Glomerular endothelial cell (primary cell): ENCODE measurements around the gene KCNH1. TPM values are rescaled to one million over a fixed set of nuclear protein-coding genes. Genes with fewer than 3 reads are reported as not detected.

ENCODE experiments used
- DNase-seq: peaks from one replicate; pipeline ENCODE4 v3.0.0-alpha.2; 2011; ENCODE audit warnings: low read depth, low spot score; ENCODE audit errors: extremely low read depth
- total RNA-seq: library from RNA; depleted of rRNA; stranded (reverse); fragments of >200 nt; gene quantifications from 2 replicates; pipeline ENCODE4 v1.2.3, GENCODE V29; 2015

KCNH1 gene
- total RNA-seq, 1 donor from 2014 or later: 0.06 TPM

DNA sequence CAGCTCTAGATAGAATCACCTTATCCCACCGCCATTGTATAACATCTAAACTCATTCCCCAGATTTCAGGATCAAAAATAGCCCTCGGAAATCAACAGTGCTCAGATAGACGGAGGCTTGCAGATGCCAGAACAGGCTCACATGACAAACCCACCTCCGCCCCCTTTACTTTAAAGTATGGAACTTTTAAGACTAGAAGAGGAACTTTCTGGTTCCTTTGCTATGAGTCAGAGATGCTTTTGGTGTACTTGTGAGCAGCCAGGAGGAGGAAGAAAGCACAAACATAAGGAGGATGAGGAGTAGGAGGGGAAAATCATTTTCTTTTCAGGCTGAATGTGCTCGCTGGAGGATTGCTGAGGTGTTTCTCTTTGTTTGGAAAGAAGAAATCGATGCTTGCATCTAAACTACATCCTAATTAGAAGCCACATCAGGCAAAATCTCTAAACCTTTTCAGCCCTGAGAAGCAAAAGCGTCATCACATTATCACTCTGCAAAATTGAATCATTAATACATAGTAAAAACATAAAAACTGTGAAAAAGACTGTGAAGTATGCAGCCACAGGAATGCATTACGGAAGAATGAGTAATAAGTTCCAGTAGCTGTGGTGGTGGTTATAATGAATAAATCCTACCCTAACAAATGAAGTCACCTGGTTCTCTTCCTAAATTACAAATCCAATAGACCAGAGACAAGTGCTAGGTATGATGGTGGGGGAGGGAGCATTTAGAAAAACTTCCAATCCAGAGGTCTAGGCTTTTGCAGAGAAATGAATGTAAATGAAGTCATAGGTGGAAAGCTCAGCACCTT is 251.3 kb downstream of the KCNH1 start:
- no peak for DNase-seq

DNA sequence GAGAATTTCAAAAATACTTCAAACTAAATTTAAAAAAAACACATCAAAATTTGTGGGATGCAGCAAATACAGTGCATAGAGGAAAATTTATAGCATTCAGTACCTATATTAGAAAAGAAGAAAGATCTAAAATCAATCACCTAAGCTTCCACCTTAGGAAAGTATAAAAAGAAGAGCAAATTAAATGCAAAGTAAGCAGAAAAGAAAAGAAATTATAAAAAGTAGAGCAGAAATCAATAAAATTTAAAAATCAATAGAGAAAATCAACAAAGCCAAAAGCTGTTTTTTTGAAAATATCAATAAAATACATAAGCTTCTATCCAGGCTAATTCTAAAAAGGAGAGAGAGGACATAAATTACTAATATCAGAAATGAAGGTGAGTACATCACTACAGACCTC is 255.4 kb downstream of the KCNH1 start:
- no peak for DNase-seq

DNA sequence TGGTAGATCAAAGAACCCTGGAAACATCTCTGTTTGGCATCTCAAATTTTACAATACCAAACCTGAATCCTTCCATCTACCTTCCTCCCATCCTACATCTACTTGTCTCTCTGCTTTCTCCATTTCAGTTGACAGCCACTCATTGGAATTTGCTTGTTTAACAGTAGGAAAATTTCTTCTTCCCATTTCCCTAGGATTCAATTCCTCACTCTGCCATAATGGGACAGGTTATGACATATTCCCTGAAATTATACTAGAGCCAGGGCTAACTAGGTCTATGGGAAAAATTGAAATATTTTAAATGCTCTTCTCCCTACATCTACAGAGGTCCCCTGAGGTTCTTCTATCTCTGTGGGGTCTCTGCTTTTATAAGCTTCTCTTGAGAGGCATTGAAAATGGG is 257.7 kb downstream of the KCNH1 start:
- DNase-seq: no peak

DNA sequence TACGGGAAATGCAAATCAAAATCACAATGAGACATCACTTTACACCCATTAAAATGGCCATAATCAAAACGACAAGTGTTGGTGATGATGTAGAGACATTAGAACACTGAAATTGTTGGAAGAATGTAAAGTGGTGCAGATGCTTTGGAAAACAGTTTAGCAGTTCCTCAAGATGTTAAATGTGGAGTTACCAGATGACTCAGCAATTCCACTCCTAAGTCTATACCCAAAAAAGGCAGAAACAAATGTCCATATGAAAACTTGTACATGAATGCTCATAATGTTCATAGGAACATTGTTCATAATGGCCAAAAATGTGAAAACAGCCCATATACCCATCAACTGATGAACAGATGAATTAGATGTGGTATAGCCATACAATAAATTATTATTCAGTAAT is 267.4 kb downstream of the KCNH1 start:
- DNase-seq: no peak

- no peak for DNase-seq
Observed at GRCh38 chr1:210857705-210858104, 276.2 kb downstream of the KCNH1 start.

DNA sequence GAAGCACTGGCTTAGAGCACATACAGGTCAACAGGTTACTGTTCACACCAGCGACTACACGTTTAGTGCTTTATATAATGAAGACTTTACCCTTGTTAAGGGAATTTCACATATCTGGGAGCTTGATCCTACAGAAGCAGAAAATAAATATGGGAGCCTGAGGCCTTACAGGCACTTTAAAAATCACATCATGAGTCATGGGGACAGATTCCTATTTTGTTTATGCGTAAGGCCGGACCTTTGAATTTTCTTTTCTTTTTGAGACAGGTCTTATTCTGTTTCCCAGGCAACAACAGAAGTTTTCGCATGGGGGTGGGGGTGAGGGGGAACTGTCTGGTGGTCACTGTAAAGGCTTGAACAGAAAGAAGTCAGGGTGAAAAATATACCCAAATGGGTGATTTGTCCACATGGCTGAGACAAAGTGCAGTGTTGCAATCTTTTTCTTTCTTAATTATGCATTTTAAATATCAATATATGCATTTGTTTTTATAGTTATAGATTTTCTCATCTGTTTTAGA is 276.7 kb downstream of the KCNH1 start:
- DNase-seq: no peak

- no peak for DNase-seq
Observed at GRCh38 chr1:210855440-210855839, 278.5 kb downstream of the KCNH1 start.

DNA sequence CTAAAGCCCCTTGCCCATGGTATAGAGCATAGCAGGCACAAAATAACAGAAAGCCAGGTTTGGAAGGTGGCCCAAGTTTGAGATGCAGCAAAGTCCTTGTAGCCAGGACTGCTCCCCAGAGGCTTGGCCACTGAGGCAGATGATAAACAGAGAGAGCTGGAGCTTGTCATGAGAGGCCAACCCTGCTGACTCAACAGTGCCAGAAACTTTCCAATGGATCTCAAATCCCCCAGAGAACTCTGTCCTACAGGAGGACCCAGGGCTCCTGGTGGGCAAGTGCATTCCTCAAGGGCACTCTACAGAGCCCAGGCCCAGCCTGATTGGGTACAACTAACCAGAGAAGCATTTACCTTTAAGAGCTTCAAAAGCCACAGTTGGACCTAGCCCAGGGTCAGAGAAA is 280.7 kb downstream of the KCNH1 start:
- DNase-seq: no peak

DNA sequence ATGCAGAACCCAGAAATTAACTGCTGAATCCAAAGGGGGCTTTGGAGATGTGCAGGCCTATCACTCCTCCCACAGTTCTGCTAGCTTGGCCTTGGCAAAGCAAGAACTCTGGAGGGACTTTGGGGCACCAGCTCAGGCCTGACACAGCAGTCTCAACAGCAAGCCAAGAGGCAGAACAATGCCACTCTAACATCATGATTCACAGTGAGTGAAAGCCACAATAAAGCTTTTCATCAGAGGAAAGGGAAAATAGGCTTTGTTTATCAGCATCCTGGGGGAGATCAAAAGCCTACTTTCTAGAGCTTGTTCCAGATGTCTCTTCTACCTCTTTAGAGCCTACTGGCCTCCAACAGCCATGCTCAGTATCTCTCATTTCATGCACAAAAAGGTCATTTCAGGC is 283.4 kb downstream of the KCNH1 start:
- no peak for DNase-seq

GRCh38 chr1:210848474-210848873 is 285.5 kb downstream of the KCNH1 start:
- DNase-seq: no peak

- DNase-seq: no peak
Observed at GRCh38 chr1:210841926-210842625, 291.9 kb downstream of the KCNH1 start.

- no peak for DNase-seq
Observed at GRCh38 chr1:210830034-210831028, 303.6 kb downstream of the KCNH1 start.

DNA sequence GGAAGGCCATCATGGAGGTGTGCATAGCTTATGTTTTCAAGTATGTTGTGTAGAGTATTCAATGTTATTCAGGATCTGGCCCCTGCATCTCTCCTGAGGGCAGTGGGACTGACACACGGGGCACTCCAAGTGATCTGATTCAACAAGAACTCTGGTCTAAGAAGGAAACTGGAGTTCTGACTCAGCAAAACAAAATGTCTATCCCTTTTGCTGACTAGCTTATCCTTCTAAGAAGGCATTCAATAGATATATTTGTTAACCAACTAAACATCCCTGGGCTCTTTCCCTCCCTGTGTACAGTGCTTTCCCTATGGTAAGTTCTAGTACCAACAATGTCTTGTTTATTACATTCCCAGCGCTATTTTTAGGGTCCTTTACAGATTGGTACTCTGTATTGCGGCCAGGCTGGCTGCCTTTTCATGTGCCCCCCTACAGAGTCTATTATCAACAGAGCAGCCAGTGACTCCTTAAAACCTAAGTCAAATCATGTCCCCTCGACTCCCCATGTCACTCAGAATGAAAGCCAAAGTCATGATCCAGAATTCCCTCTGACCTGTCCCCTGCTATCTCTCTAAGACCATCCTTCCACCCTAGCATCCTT is 304.9 kb downstream of the KCNH1 start:
- no peak for DNase-seq

GRCh38 chr1:210827481-210827880 is 306.5 kb downstream of the KCNH1 start:
- DNase-seq: no peak

DNA sequence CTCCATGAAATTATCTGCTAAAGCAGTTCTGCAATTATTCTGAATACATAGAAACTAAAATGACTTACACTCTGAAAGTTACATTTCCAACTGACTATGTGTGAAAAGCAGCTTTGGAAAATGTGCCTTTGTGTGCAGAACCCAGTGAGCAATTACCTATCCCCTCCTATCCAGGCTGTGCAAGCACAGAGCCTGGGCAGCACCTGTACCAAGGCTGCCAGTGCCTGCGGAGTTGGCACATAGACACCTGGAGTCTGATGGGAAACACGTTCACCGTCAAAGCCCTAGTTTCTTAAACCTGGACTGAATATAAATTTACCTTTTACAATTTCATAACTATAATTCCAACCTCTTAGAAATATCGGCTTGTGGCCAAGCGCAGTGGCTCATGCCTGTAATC is 307.3 kb downstream of the KCNH1 start:
- no peak for DNase-seq

DNA sequence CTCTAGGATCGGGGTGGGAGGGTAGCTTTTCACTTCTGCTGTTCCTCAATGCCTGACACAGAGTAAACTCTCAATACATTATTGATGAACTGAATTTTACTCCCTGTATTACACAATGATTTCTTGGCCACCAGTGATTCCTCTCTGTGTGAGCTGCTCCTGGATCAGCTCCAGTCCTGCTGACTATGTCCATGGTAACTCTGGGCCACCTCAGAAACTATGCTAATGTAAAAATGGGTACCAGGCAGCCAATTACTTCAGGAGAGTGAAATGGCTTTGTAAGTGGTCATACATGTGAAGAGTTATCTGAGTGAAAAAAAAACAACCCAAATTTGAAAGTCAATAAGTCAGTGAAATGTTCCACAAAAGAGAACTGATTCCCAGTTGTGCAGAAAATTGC is 311.0 kb downstream of the KCNH1 start:
- no peak for DNase-seq

DNA sequence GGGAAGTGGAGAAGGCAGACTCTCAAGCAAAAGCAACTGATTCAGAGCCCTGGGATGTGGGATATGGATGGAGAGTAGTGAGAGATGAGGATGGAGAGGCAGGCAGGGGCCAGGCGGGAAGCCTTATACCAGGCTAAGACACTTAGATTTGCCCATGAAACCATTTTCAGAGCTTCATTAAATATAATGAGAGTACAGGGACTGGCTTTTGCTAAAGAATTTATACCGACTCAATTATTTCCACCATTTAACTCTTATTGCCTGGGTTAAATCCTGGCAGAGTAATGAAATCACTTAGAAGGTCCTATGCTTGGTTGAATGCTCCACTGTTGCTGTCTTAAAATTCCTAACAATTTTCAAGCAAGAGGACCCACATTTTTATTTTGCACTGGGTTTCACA is 311.7 kb downstream of the KCNH1 start:
- no peak for DNase-seq

- DNase-seq: no peak
Observed at GRCh38 chr1:210821615-210822014, 312.3 kb downstream of the KCNH1 start.

DNA sequence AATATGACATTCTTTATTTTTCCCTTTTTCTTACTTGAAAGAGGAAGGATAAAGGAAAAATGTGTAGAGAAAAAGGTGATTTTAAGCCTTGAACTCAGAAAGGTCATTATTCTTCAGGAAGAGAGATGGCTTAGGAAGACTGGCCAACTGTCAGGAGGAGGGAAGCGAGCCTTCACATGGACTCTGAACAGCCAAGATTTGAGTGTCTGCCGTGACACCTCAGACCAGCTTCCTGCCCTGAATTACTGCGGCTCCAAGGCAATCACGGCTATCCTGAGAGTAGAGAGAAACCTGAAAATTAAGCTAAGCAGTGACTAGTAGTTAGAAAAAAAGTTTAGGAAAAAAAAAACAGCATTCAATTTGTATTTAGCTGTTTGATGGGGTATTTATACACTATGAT is 314.7 kb downstream of the KCNH1 start:
- no peak for DNase-seq
